H9 (cell line): Measurements from ENCODE around the gene KRT1. TPM values are rescaled to one million over a fixed set of nuclear protein-coding genes. Genes with fewer than 3 reads are reported as not detected.
A peak's percentile ranks its signal among the peaks of the same experiment; 100 is the strongest.

ENCODE experiments used
- DNase-seq: peaks from one replicate; pipeline ENCODE4 v3.0.0-alpha.2; 2017
- H2AFZ ChIP-seq: one replicate; pipeline ENCODE4 v1.6.1; 2013; ENCODE audit warnings: mild to moderate bottlenecking, low read length, control low read depth, moderate library complexity
- H2AK5ac ChIP-seq: 2 replicates; pipeline ENCODE4 v1.6.1; 2013; ENCODE audit warnings: low read length, control low read depth, mixed read lengths; ENCODE audit not compliant: insufficient read length
- H2BK120ac ChIP-seq: one replicate; pipeline ENCODE4 v1.6.1; 2013; ENCODE audit warnings: low read depth, mild to moderate bottlenecking, low read length, control low read depth, inconsistent platforms; ENCODE audit not compliant: poor library complexity, severe bottlenecking
- H2BK12ac ChIP-seq: 2 replicates; pipeline ENCODE4 v1.6.1; 2013; ENCODE audit warnings: low read length, control low read depth, mixed read lengths, low read depth; ENCODE audit not compliant: insufficient read length
- H2BK15ac ChIP-seq: 2 replicates; pipeline ENCODE4 v1.6.1; 2013; ENCODE audit warnings: low read depth, low read length, control low read depth
- H2BK20ac ChIP-seq: one replicate; pipeline ENCODE4 v1.6.1; 2013; ENCODE audit warnings: low read depth, mild to moderate bottlenecking, low read length, control low read depth, inconsistent platforms; ENCODE audit not compliant: poor library complexity, severe bottlenecking
- H2BK5ac ChIP-seq: 2 replicates; pipeline ENCODE4 v1.6.1; 2013; ENCODE audit warnings: low read length, control low read depth, mixed read lengths; ENCODE audit not compliant: insufficient read length
- H3K14ac ChIP-seq: 2 replicates; pipeline ENCODE4 v1.6.1; 2013; ENCODE audit warnings: low read length, control low read depth; ENCODE audit not compliant: insufficient read depth
- H3K18ac ChIP-seq: 2 replicates; pipeline ENCODE4 v1.6.1; 2013; ENCODE audit warnings: low read depth, mild to moderate bottlenecking, mixed read lengths, low read length, control low read depth; ENCODE audit not compliant: insufficient read length
- H3K23ac ChIP-seq: 2 replicates; pipeline ENCODE4 v1.6.1; 2013; ENCODE audit warnings: low read length, control low read depth, mixed read lengths, low read depth; ENCODE audit not compliant: insufficient read length
- H3K23me2 ChIP-seq: 2 replicates; pipeline ENCODE4 v1.6.1; 2013; ENCODE audit warnings: low read depth, mild to moderate bottlenecking, mixed read lengths, low read length, control low read depth; ENCODE audit not compliant: insufficient read length, poor library complexity, severe bottlenecking
- H3K27ac ChIP-seq: 2 replicates; pipeline ENCODE4 v1.5.1; 2013; ENCODE audit warnings: low read length, control low read depth, mixed read lengths, low read depth; ENCODE audit not compliant: insufficient read length
- H3K27me3 ChIP-seq: 2 replicates; pipeline ENCODE4 v1.6.1; 2013; ENCODE audit warnings: low read length, control low read depth, inconsistent platforms; ENCODE audit not compliant: insufficient read depth
- H3K4ac ChIP-seq: 2 replicates; pipeline ENCODE4 v1.6.1; 2013; ENCODE audit warnings: low read depth, mild to moderate bottlenecking, control low read depth, inconsistent platforms, low read length, moderate library complexity
- H3K4me1 ChIP-seq: 2 replicates; pipeline ENCODE4 v1.6.1; 2013; ENCODE audit warnings: low read length, control low read depth, inconsistent platforms; ENCODE audit not compliant: insufficient read depth
- H3K4me2 ChIP-seq: 2 replicates; pipeline ENCODE4 v1.6.1; 2013; ENCODE audit warnings: low read length, control low read depth, mixed read lengths; ENCODE audit not compliant: insufficient read length, insufficient read depth
- H3K56ac ChIP-seq: 2 replicates; pipeline ENCODE4 v1.6.1; 2013; ENCODE audit warnings: low read depth, mild to moderate bottlenecking, mixed read lengths, low read length, control low read depth; ENCODE audit not compliant: insufficient read length
- H3K79me1 ChIP-seq: 2 replicates; pipeline ENCODE4 v1.6.1; 2013; ENCODE audit warnings: low read depth, mild to moderate bottlenecking, moderate library complexity, low read length, control low read depth, inconsistent platforms; ENCODE audit not compliant: insufficient read depth, poor library complexity, severe bottlenecking
- H3K79me2 ChIP-seq: 2 replicates; pipeline ENCODE4 v1.6.1; 2013; ENCODE audit warnings: low read length, control low read depth, inconsistent platforms; ENCODE audit not compliant: insufficient read depth
- H3K9ac ChIP-seq: 2 replicates; pipeline ENCODE4 v1.6.1; 2013; ENCODE audit warnings: low read length, control low read depth, mixed read lengths; ENCODE audit not compliant: insufficient read length; ENCODE audit errors: extremely low read depth
- H3K9me3 ChIP-seq: one replicate; pipeline ENCODE4 v1.6.1; 2013; ENCODE audit warnings: low read depth, low read length, inconsistent platforms; ENCODE audit not compliant: control insufficient read depth
- H3T11ph ChIP-seq: one replicate; pipeline ENCODE4 v1.6.1; 2013; ENCODE audit warnings: mild to moderate bottlenecking, low read length, control low read depth, inconsistent platforms
- H4K20me1 ChIP-seq: one replicate; pipeline ENCODE4 v1.6.1; 2013; ENCODE audit not compliant: control insufficient read depth, insufficient read length, insufficient read depth
- H4K5ac ChIP-seq: 2 replicates; pipeline ENCODE4 v1.6.1; 2013; ENCODE audit warnings: low read depth, mild to moderate bottlenecking, mixed read lengths, low read length, control low read depth; ENCODE audit not compliant: insufficient read length
- H4K8ac ChIP-seq: replicated peaks from 2 replicates; pipeline ENCODE4 v1.6.1; 2013; ENCODE audit warnings: low read length, control low read depth, mixed read lengths, low read depth; ENCODE audit not compliant: insufficient read length
- H4K91ac ChIP-seq: 2 replicates; pipeline ENCODE4 v1.6.1; 2013; ENCODE audit warnings: low read depth, mild to moderate bottlenecking, moderate library complexity, mixed read lengths, low read length, control low read depth; ENCODE audit not compliant: insufficient read length
- H3K27ac Mint-ChIP-seq, 3 experiments: 2 replicates in 2 of 3; 3 replicates in 1 of 3; pipeline ENCODE4 v1.8.0; 2020 to 2021; ENCODE audit warnings: mixed read lengths in 3 of 3, mild to moderate bottlenecking in 1 of 3, moderate library complexity in 1 of 3
- H3K27me3 Mint-ChIP-seq: 2 replicates; pipeline ENCODE4 v1.8.0; 2021; ENCODE audit warnings: low read depth, mild to moderate bottlenecking, moderate library complexity, mixed read lengths
- H3K36me3 Mint-ChIP-seq, 3 experiments: 2 replicates in 2 of 3; 3 replicates in 1 of 3; pipeline ENCODE4 v1.8.0; 2020 to 2021; ENCODE audit warnings: low read depth in 3 of 3, mixed read lengths in 3 of 3; ENCODE audit not compliant: insufficient read depth in 1 of 3
- H3K4me1 Mint-ChIP-seq, 2 experiments: 2 replicates each; pipeline ENCODE4 v1.8.0; 2020; ENCODE audit warnings: mixed read lengths in 2 of 2
- H3K4me3 Mint-ChIP-seq, 2 experiments: 2 replicates in 1 of 2; 3 replicates in 1 of 2; pipeline ENCODE4 v1.8.0; 2020 to 2021; ENCODE audit warnings: mild to moderate bottlenecking in 2 of 2, mixed read lengths in 2 of 2, moderate library complexity in 1 of 2
- H3K9me3 Mint-ChIP-seq, 2 experiments: 2 replicates in 1 of 2; 3 replicates in 1 of 2; pipeline ENCODE4 v1.8.0; 2020; ENCODE audit warnings: mild to moderate bottlenecking in 2 of 2, mixed read lengths in 2 of 2, moderate library complexity in 1 of 2
- WGBS: extraction: QIAGEN DNeasy Blood & Tissue Kit; methylation state at CpG from one replicate; pipeline ENCODE4 v1.1.7; 2013; ENCODE audit warnings: missing lambda C conversion rate, low lambda C conversion rate, mixed read lengths; ENCODE audit not compliant: insufficient read length; ENCODE audit errors: extremely low coverage; 5-methylcytosine and 5-hydroxymethylcytosine counted together
- total RNA-seq: library from RNA; stranded (reverse); gene quantifications from 2 replicates; pipeline ENCODE4 v1.2.1, GENCODE V29; 2021
- TF ChIP-seq, protein P1 (sequence below): fragments of 200-600 bp; sonication (generic); conservative IDR thresholded peaks from 3 replicates; pipeline ENCODE4 v1.8.0; 2021; ENCODE audit warnings: antibody characterized with exemption, mild to moderate bottlenecking

Gene KRT1
- total RNA-seq, 1 experiment from 2014 or later = not detected

DNA sequence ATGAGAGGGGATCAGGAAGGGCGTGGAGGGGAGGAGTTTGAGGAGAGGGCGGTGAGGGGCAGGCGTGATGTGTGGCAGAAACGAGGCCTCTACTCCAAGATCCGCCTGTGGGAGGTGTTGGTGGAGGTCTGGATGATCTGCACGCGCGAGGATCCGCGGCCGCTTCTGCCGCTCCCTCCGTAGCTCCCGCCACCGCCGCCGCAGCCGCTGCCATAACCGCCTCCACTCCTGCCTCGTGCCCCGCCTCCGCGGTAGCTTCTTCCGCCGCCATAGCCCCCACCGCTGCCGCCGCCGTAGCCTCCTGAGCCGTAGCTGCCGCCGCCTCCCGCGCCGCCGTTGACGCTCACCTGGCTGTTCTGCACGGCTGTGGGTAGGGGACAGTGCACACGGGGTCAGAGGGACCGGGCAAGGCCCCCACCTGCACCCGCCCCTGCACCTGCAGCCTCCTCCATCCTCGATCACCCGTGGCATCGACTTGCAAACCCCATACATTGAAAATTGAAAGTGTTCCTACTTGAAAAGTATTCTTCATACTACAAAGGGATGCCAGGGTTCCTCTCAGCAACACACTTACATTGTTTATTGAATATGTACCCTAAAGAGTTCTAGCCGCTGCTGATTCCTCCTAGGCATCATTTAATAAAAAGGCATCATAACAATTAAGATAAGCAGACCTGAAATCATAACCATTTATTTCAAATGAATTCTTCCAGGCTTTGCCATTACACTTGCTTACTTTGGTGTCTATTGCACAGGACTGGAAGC, 11.1 kb upstream of the KRT1 start:
- H3K14ac ChIP-seq = peak overlapping the region; percentile 26
- TF ChIP-seq, protein P1, sequence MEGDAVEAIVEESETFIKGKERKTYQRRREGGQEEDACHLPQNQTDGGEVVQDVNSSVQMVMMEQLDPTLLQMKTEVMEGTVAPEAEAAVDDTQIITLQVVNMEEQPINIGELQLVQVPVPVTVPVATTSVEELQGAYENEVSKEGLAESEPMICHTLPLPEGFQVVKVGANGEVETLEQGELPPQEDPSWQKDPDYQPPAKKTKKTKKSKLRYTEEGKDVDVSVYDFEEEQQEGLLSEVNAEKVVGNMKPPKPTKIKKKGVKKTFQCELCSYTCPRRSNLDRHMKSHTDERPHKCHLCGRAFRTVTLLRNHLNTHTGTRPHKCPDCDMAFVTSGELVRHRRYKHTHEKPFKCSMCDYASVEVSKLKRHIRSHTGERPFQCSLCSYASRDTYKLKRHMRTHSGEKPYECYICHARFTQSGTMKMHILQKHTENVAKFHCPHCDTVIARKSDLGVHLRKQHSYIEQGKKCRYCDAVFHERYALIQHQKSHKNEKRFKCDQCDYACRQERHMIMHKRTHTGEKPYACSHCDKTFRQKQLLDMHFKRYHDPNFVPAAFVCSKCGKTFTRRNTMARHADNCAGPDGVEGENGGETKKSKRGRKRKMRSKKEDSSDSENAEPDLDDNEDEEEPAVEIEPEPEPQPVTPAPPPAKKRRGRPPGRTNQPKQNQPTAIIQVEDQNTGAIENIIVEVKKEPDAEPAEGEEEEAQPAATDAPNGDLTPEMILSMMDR = no peak
- Mint-ChIP-seq H3K4me3 (peak overlapping the region; percentile 65 to 74), H3K4me1 (peaks cover 10 to 16% of the 10 kb centered on the region in 2 experiments), H3K36me3 (no peaks in the 10 kb centered on the region), H3K9me3 (no peaks in the 10 kb centered on the region), H3K27ac (peak overlapping the region in 1 of 3 experiments; percentile 29; a peak in 1 of 7 replicates), H3K27me3 (peaks cover 73% of the 10 kb centered on the region)
- no peaks in the 10 kb centered on the region for H3K79me1 ChIP-seq
- no peak overlapping the region for H3T11ph ChIP-seq
- no peak overlapping the region for H2BK120ac ChIP-seq
- no peak overlapping the region for H2AK5ac ChIP-seq
- H3K4me2 ChIP-seq = peak overlapping the region; percentile 5
- H2BK12ac ChIP-seq = no peak overlapping the region
- no peak overlapping the region for H3K18ac ChIP-seq
- H2BK15ac ChIP-seq = no peak overlapping the region
- H2AFZ ChIP-seq = peak overlapping the region; percentile 41
- DNase-seq = peak; percentile 54
- H3K79me2 ChIP-seq = no peaks in the 10 kb centered on the region
- peaks cover 9% of the 10 kb centered on the region for H3K23me2 ChIP-seq
- no peak overlapping the region for H3K9ac ChIP-seq
- peaks cover 3% of the 10 kb centered on the region; the same call in 1 of the 2 replicates for H3K4me1 ChIP-seq
- H3K23ac ChIP-seq = no peak overlapping the region
- no peak overlapping the region for H3K27ac ChIP-seq
- H3K56ac ChIP-seq = no peak overlapping the region
- H4K5ac ChIP-seq = no peak overlapping the region
- H3K9me3 ChIP-seq = no peaks in the 10 kb centered on the region
- no peak overlapping the region for H2BK5ac ChIP-seq
- H4K91ac ChIP-seq = no peak overlapping the region
- WGBS = no CpG with 5 or more reads among the region's 45 CpGs
- no peaks in the 10 kb centered on the region; the same call in 1 of the 2 replicates for H3K27me3 ChIP-seq
- H3K4ac ChIP-seq = no peak overlapping the region
- H4K20me1 ChIP-seq = peaks cover 2% of the 10 kb centered on the region
- H4K8ac ChIP-seq = no peak overlapping the region
- no peak overlapping the region for H2BK20ac ChIP-seq
